ENCODE data around the gene NARS2.
"Not testable (repeated sequence)": the region's sequence is repeated elsewhere in the genome, so short reads cannot be mapped to it uniquely, and the experiment has no call there.

Gene NARS2

DNA sequence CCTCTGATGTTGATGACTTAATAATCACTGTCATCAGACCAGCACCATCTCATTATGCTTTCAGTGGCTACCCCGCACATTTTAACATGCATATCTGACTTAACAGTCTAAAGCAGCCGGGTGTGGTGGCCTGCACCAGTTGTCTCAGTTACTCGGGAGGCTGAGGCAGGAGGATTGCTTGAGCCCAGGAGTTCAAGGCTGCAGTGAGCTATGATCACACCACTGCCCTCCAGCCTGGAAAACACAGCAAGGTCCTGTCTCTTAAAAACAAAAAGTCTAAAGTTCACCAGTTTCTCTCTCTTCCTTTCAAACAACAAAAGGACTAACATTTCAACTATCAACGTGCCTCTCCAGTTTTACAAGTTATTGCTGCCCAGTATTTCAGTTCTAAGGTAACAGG is 101.8 kb downstream of the NARS2 start:
- no peak for DNase-seq

DNA sequence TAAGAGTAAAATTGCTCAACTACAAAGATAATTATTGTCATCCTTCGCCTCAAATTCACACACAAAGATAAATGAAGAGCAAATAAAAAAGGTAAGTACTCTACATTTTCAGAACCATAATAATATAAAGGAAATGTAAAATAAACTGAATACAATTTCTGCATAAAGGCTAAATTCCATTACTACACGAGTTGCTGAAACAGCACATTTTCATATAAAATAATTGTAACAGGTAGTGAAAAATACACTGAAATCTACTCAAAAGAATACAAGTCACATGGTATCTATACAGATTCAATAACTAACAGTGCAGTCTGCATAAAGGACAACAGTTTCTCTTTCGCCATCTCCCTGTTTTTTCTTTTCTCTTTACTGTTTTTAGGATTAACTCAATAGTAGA is 102.3 kb downstream of the NARS2 start:
- no peak for DNase-seq

DNA sequence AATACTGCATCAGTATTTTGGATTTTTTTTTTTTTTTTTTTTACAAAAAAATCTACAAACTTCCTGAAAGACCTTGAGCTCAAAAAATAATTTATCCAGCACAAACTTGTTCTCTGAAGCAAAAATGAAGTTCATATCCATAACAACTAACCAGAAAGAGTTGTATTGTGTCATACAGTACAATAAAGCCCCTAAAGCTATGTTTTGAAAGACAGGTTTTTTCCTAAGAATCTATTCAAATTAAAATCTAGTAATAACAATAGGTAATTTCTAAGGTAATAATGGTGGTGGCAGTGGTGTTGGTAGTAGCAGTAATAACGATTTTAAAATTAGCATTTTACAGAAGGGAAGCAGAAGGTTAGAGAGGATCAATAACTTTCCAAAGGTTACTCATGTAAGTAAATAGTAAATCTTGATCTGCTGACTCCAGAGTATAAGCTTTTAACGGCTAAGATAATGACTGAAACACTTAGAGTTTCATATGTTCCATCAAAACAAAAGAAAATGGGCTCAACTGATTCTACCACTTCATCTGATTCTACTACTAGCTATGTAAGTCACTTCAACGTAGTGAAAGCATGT is 103.7 kb downstream of the NARS2 start:
- no peak for DNase-seq

DNA sequence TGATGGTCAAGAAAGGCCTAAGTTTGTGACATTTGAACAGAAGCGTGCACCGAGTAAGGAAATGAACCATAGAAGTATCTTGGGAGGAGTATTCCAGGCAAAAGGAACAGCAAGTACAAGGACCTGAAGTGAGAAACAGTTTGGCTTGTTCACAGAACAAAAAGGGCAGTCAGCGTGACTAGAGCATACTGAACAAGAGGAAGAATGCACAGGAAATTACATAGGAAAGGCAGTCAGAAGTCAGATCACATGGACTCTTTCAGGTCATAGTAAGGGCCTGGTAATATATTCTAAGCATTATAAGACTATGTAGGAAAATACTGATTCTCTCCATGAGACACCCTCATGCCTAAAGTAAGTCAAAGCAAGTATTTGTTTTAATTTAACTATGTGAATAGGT is 104.8 kb downstream of the NARS2 start:
- no peak for DNase-seq

DNA sequence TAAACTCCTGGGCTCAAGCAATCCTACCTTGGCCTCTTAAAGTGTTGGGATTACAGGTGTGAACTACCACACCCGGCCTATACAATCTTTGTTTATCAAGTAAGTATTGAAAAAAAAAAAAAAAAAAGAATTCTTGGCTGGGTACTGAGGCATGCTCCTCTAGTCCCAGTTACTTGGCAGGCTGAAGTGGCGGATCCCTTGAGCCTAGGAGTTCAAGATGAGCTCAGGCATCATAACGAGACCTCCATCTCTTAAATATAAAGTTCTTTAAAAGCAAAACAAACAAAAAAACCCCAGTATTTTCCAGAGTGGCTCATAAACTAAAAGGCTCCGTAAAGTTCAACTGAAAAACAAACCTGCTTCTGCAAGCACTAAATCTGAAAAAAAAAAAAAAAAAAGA is 106.7 kb downstream of the NARS2 start:
- DNase-seq: no peak

DNA sequence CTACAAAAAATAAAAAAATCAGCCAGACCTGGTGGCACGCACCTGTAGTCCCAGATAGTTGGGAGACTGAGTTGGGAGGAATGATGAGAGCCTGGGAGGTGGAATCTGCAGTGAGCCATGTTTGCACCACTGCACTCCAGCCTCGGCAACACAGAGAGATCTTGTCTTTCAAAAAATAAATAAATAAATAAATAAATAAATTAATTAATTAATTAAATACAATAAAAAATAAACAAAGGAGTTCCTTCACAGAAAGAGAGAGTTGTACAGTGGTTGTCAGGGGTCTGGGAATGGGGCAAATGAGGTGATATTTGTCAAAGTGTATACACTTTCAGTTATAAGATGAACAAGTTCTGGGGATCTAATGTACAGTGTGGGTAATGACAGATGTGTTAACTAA is 107.3 kb downstream of the NARS2 start:
- DNase-seq: no peak

DNA sequence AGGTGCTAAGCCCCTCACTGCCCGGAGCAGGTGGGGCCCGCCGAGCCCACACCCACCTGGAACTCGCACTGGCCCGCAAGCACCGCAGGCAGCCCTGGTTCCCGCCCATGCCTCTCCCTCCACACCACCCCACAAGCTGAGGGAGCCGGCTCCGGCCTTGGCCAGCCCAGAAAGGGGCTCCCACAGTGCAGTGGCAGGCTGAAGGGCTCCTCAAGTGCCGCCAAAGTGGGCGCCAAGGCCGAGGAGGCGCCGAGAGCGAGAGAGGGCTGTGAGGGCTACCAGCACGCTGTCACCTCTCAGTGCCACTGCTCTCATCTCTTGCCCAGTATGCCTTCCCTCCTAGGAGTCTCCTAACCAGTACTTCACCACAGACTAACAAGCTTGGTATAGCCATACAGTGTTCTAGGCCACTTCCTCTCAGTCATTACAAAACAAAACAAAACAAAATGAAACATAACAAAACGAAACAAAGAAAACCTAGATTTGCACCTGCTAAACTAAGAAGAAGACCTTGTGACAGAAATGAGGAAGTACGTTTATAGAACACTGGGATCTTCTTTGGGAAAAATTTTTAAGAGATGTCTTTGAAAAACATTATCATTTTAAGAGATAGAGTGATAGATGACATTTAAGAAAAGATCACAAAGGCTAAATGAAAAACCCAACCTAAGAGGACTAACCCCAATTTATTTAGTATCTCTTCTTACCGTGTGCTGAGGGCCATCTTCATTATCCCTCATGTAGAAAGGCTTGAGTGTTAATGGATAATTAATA is 109.3 kb downstream of the NARS2 start:
- DNase-seq: peak; percentile 35

DNA sequence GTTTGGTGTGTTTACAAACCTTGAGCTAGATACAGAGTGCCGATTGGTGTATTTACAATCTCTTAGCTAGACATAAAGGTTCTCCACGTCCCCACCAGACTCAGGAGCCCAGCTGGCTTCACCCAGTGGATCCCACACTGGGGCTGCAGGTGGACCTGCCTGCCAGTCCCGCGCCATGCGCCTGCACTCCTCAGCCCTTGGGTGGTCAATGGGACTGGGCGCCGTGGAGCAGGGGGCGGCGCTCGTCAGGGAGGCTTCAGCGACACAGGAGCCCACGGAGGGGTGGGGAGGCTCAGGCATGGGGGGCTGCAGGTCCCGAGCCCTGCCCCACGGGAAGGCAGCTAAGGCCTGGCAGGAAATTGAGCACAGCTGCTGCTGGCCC is 109.9 kb downstream of the NARS2 start:
- DNase-seq: not testable (repeated sequence)

DNA sequence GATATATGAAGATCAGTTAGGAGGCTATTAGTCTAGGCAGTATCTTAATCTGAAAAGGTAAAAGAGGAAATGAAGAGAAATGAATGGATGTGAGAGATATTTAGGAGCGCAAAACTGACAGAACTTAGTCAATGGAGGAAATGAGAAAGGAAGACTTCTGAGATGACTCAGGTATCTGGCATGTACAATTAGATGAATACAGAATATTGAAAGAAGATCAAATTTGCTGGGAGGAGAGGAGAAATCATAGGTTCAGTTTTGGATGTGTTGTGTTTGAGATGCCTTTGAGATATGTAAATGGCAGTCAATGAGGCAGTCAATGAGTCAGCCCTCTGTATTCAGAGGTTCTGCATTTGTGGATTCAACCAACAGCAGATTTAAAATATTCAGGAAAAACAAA is 114.2 kb downstream of the NARS2 start:
- no peak for DNase-seq

DNA sequence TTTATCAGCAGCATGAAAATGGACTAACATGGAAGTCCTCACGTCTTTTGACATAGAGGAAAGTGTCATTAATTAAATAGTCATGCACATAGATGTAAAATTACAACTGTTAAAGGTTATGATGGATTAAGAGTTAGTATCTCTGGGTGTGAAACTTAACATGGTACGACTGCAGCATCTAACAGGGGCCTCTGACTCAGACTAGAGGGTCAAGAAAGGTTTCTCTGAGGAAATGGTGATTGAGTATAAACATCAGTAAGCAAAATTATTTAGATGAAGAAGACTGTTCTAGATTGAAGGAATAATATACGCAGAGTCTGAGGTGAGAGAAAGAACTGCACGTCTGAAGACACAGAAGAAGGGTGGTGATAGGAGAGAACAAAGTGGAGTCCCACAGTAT is 114.9 kb downstream of the NARS2 start:
- DNase-seq: no peak

DNA sequence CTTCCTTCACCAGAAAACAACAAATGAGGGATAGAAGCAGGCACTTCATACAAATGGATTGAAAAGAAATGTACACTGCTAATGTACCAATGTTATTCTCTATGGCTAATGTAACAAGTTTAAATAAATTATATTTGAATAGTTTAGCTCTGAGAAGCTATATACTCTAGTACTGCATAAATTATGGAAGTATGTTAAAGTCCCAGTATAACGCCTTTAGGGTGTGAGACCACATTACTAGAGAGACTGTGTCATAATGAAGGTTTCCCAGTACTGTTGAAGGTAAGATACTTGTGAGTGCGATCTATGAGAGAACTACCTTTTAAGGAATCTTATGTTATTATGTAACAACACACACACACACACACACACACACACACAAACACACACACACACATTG is 117.2 kb downstream of the NARS2 start:
- DNase-seq: no peak

DNA sequence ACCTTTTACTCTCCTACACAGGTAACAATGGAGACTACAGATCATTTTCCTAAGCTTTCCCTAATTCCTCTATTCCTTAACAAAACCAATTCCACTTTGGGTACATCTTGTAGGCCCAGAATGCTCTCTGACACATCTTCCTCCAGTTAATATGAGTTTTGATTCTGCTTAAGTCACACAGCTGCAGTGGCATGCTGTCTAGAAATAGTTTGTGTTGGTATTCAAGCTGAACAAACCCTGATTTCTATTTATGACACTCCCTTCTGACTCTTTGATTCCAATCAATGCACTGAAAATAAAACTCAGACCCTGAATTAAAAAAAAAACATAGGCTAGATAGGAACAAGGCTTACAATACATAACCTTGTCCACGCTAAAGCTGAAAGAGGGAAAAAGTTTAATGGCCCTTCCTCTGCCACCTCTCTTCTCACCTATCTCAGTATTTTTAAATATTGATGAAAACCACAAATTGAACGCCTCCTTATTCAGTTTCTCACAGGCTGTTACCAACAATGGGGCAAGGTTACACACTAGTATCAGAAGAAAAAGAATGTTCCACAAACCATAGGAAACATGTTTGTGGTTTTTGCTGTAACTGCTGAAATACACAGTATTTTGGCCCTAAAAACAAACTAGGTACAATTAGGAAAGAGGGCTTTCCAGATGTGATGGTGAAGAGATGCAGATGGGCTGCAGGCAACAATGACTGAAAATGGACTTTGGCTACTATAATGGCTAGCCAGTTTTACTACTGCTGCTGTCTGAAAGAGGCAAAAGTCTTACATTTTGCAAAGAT is 121.3 kb downstream of the NARS2 start:
- DNase-seq: peak; percentile 54

DNA sequence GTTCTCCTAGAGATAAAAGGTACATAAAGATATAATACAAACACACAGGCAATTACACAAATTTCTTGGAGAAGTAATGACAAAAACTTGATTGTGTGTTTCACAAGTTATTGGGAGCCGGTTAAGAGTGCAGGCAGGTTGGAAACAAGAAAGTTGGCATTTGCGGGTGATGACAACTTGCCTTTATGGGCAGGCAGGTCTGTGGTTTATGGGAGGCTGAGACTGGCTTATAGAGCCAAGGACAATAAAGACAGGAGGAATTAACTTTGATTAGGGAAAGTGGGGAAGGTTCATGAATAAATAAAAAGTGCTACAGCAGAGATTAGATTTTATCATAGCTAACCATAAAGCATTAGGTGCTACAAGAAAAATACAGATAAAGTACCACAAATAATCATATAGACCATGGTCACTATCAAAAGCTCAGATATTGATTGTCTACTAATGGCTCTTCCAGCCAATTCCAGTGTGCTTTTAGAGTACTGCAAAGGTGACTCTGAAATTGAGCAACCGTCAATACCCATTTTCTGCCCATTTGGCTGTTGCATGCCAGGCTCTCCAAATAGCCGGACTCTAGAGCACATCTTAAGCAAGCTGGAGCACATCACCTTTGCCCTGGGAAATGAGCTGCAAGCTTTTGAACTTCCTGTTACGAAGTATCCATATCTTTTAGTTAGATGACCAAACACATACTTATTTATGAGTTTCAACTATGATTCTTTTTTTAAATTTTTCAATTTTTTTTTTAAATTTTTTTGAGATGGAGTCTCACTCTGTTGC is 123.1 kb downstream of the NARS2 start:
- no peak for DNase-seq

DNA sequence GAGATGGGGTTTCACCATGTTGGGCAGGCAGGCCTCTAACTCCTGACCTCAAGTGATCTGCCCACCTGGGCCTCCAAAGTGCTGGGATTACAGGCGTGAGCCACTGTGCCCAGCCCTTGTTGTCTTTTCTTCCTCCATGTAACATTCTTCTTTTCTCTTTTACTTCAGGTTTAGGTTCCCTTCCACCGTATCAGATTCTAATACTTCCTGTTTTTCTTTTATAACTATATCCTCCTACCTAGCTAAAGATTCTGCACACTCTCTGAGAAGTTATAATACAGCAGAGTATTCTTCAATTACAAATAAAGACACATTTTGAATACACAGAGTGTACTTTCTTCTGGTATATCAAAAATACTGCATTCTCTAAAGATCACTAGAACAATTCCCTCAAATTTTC is 123.8 kb downstream of the NARS2 start:
- no peak for DNase-seq

DNA sequence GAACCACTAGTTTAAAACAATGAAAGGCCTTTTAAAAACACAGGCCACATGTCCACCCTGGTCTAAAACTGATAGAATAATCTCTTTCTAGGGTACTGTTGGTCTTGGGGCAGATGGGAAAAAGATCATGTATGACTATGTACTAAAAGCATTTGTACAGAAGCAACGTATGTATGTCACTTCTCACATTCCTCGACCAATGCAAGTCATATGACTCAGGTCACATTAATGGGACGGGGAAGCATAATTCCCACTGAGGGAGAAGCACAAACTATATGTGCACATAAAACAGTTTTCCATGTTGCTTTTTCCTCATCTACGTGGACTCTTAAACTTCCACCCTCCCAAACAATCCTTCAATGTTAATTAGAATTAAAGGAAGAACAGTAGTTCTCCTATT is 124.8 kb downstream of the NARS2 start:
- no peak for DNase-seq

DNA sequence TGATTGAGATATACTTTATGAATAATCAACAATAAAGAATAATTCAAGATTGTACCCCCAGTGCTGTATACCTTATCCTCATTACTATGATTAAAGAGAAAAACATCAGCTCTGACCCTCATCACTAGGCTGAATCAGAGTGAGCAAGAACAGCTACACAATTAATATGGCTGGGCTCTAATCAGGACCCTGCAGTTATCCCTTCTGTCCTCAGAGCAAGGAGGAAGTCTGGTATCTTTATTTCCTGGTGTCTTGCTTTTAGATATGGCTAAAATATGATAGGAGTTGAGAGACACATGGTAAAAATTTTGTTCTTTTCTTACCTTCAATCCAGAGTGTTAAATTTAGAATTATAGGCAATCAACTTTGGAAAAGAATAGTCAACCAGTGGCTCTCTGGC is 128.5 kb downstream of the NARS2 start:
- peak; percentile 76 for DNase-seq

DNA sequence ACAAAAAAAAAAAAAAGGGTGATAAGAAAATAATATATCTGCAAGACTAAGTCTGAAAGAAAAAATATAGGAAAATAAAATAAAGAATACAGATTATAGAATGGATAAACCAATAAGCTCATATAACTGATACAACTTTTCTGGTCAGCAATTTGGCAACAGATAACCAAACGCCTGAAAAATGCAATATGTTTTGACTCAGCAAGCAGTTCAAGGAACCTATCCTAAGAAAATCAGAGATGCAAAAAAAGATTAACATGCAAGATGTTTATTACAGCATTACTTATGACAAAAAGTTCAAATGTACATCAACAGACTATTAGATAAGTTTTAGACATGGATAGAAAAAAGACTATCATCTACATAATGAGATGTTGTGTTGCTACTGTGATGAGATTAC is 129.9 kb downstream of the NARS2 start:
- DNase-seq: peak; percentile 41

DNA sequence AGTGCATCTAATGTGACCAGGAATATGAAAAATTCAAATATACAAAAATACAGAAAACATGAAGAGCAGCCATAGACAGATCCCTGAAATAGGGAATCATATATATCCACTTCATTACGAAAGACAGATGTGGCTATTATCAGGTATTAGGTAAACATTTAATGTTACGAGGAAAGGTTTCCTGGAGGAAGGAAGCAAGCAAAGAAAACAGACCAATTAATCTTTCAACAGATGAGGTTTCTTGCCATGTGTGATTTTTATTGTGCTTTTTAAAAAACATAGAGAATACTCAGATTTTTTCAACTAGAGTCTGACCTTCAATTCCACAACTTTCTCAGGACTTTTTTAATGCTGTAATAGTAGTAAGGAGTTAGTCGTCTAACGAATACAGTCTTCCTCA is 132.7 kb downstream of the NARS2 start:
- DNase-seq: no peak

DNA sequence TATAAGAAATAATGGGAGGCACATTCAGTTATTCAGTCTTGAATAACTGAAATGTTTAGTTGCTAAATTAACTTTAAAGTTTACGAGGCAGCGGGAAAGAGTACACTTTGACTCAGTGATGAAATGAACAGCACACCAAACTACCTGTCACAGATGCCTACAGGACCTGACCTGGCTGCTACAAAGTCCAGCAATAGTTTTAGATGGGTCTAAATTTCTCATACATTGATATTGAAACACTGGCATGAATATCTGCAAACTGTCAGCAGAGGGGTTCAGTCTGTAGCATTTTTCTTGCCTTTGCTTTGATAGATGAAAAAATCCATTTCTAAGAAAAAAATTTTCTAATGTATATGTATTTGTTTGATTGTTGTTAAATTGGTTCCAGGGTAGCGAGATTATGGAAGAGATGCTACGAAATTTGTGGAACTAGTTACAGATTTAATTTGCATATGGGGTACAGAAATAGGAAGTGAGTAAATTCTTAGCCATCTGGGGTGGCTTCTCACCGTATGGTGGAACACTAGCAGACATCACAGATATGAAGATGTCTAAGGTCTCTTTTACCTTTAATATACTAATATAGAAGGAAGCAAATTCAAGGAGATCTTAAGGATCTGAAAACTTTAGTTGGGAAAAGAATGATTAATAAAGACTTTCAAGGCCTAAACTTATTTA is 136.2 kb downstream of the NARS2 start:
- no peak for DNase-seq

DNA sequence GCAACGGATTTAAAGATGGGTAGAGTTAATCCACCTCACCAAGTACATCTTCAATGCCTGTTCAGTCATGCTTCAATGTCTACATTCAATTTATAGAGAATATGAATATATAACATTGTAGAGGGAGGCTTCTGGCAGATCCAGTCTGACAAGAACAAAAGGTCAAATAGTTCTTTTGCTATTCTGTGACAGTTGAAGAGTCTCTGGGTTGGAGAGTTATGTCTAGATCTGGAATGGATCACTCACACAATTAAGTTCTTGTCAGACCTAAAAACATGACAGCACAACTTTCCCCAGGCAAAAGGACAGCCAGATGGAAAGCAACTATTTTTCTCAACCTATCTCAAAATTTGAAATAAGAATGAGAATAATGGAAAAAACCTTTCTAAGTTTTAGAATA is 141.7 kb downstream of the NARS2 start:
- DNase-seq: no peak

DNA sequence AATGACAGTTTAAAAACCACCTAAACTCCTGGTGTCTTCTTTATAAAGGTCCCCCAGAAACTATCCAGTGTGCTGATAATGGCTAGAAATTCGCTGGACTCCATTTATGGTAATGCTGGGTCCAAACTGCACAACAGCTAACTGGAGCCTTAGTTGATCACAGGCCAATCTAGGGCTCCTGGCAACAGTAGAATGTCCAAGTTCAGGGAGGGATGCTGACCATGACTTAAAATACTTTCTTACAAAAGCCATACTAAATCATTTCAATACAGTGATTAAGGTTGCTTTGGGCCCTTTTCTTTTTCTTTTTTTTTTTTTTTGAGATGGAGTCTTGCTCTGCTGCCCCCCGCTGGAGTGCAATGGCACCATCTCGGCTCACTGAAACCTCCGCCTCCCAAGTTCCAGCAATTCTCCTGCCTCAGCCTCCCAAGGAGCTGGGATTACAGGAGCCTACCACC is 142.6 kb downstream of the NARS2 start:
- peak; percentile 63 for DNase-seq

DNA sequence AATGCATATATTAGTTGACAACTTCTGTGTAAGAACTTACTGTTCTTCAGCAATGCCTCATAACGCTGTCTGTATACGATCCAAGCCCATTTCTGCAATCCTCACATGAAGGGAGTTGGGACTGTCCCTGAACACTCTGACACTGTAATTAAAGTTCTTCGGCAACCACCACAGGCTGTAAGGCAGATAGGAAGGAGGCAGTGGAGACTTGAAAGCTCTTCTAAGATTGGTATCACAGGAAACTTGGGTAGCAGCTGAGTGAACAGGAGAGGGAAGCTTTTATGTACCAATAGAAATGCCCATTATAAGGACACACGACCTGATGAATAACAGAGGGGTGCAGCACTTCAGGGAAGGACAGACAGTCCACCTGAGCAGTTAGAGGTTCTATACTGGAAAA is 145.0 kb downstream of the NARS2 start:
- peak; percentile 81 for DNase-seq

DNA sequence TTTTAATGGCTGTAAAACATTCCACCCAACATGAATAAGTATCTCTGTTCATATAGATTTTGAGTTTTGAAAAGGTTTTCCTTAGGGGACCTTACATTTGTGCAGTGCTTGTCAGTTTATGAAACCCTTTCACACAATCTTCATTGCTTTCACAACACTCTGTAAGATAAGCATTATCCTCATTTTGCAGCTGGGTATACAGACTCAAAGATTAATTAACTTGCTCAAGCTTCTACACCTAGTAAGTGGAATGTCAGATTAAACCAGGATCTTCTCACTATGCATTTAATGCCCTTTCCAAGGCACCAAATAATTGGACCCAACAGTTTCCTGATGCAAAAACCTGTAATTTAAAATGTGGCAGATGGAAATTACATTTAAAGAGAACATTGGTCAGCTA is 145.5 kb downstream of the NARS2 start:
- DNase-seq: peak; percentile 75
